HG03354 (cell line): Measurements from ENCODE around the gene ADGRF5.
"Not testable (repeated sequence)": the region's sequence is repeated elsewhere in the genome, so short reads cannot be mapped to it uniquely, and the experiment has no call there.

Experiments
- ATAC-seq: cut with Tn5 transposase; IDR thresholded peaks from one replicate; pipeline ENCODE4 v1.9.1; 2021; ENCODE audit warnings: mild to moderate bottlenecking; ENCODE audit not compliant: unreplicated experiment, poor library complexity, severe bottlenecking

The ADGRF5 gene

DNA sequence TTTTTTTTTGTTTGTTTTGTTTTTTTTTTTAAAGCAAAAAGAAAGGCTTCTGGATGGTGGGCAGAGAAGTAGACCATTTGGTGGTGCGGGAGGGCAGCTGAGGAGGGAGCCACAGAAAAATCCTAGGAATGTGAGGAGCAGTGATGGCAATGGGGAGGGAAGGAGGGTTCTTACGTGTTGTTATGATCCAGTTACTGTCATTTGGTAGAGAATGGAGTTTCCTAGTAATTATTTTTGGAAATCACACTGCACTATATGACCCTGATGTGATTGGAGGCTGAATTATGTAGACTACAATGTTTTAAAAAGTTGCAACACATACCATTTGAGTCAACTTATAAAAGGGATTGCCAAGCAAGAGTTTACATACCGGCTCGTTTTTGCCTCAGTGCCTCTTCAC, 22.1 kb downstream of the ADGRF5 start:
- no peak for ATAC-seq

DNA sequence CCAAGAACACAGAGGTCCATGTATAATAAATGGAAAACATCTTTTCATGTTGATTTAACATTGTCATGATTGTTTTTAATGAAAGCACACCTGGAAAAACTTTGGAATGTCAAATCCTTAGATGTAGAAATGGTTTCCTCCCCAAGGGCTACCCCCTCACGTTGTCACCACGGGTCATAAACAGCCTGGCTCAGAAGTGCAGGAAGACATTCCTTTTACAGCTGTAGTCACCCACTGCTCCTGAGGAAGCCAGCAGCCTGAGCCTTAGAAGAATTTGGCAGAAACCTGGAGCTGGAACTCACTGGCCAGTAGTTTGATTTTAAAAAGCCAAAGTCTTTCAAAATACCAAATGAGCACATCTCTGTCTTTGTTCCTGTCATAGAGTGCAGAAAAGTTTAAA, 23.7 kb downstream of the ADGRF5 start:
- ATAC-seq: no peak

DNA sequence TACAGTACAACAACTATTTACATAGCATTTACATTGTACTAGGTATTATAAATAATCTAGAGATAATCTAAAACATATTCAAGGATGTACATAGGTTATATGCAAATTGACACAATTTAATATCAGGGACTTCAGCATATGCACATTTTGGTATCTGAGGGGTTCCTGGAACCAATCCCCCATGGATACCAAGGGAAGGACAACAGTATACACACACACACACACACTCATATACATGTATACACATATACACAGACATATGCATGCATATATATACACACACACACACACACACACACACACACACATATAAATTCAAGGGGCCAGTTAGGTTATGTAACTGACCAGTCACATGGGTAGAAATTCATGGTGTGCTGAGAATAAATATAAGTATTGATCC, 24.9 kb downstream of the ADGRF5 start:
- no peak for ATAC-seq

- ATAC-seq: no peak
These were observed 25.8 kb downstream of the ADGRF5 start for GRCh38 chr6:46895930-46896329.

- no peak for ATAC-seq
These were observed 27.3 kb downstream of the ADGRF5 start for GRCh38 chr6:46894433-46894832.

DNA sequence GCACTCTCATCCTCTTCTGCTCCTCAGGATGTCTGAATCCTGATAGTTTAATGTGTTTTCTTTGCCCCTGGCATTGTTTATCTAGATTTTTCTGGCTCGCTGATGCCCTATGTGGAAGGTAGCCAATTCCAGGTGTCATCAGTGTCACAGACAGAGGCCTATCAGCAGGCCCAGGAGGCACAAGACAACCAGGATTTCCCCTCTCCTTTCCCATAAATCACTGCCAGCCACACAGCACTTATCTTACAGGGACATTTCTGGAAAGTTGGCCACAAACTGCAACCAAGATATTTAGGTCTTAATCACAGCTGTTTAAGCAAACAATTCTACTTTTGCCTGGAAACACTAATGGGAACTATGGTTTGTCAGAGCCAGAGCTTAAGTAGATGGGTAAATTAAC, 28.1 kb downstream of the ADGRF5 start:
- ATAC-seq: no peak

DNA sequence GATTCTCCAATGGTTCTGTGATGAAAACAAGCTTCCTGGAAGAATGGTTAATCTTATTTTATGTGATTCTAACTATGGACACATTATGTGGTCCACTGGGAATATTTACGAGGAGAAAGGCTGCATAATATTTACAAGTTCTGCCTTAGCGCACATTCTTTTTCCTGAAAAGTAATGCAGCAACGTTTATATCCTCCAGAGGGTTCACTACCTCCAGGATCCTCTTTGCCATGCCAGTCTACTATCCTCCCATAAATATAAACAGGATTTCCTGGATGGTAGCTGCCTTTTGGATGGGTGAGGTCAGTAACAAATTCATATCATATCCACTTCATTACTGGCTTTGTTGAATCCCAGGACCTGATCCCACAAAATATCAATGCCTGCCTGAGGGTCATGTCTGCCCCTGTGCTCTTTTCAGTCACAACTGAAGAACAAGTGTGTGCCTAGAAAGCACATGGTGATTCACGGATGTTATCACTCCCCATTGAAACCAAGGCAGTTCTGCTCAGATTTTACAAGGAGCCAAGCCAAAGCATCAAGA, 30.4 kb downstream of the ADGRF5 start:
- no peak for ATAC-seq

- ATAC-seq: no peak
These were observed 33.2 kb downstream of the ADGRF5 start for GRCh38 chr6:46888578-46888977.

DNA sequence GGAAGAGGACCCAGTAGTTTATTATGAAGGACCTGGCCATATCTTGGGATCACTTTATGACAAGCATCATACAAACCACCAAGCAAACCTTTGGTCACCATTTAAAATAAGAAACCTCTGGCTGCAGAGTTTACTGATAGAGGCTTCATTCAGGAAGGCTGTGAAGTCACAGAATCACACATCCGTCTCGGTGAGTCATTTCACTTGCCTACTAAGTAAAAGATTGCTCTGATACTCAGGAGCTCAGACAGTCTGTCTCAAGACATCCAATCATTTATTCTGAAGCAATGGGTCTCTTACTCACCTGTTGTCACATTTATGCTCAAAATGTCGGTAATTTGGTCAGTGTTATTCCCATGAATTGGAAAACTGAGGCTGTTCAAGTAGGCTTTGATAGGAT, 33.7 kb downstream of the ADGRF5 start:
- no peak for ATAC-seq

- ATAC-seq: no peak
These were observed 39.1 kb downstream of the ADGRF5 start for GRCh38 chr6:46882645-46883044.

- ATAC-seq: no peak
These were observed 42.7 kb downstream of the ADGRF5 start for GRCh38 chr6:46879003-46879402.

GRCh38 chr6:46876126-46876525, 45.6 kb downstream of the ADGRF5 start:
- ATAC-seq: no peak

DNA sequence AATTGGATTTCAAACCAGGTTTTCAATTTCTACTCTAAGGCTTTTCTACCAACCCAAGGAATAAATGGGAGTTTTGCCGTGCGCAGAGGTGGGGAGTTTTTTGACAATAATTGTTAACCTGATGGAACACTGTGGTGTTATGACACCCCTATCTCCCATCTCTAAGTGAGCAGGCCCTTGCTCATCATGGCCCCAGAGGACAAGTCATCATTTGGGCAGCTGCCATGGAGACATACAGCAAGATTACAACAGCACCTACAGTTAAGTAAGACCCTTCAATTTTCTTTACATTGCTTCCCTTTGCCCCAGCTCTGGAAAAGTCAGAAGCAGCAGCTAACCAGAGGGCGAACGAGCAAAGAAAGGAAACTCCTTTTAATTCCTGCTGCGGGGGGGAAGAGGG, 54.3 kb downstream of the ADGRF5 start:
- ATAC-seq: no peak

- no peak for ATAC-seq
These were observed 56.5 kb downstream of the ADGRF5 start for GRCh38 chr6:46865221-46865620.

DNA sequence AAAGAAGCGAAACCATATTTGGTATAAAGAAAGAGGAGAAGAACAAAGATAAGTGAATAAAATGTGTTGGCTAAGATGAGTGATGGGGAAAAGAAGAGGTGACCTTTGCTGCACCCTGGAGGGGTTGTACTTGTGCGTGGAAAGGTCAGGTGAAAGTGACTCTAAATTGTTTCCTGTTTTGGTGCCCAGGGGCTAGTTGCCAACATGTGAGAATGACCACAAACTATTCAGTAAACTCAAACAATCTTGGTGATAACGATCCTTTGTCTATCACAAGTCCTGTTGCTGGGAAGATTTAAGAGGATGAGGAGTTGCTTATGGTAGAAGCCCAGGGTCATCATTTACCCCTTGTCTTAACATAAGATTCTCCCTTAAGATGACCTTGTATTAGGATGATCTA, 57.9 kb downstream of the ADGRF5 start:
- no peak for ATAC-seq

GRCh38 chr6:46862381-46862780, 59.4 kb downstream of the ADGRF5 start:
- no peak for ATAC-seq

- peak; percentile 76 for ATAC-seq
These were observed 65.8 kb downstream of the ADGRF5 start for GRCh38 chr6:46855966-46856365.

GRCh38 chr6:46851576-46851975, 70.2 kb downstream of the ADGRF5 start:
- not testable (repeated sequence) for ATAC-seq

DNA sequence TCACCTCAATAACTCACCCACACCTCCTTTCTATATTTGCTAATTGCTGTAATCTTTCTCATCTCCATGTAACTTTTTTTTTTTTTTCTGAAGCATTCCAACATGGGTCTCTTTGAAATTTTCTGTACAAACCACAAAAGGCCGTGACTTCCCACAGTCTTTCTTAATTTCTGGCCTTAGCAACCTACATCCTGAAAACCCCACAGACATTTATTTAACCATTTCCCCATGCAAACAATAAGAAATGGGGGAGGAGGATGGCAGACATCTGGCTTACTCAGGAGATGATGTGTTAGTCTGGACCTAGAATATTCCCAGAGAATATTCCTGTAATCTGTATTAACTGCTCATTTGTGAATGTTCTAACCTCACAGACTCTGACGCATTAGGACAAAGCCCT, 70.9 kb downstream of the ADGRF5 start:
- ATAC-seq: no peak

- no peak for ATAC-seq
These were observed 72.4 kb downstream of the ADGRF5 start for GRCh38 chr6:46849361-46849690.

GRCh38 chr6:46848684-46849360, 72.9 kb downstream of the ADGRF5 start:
- peak; percentile 95 for ATAC-seq

DNA sequence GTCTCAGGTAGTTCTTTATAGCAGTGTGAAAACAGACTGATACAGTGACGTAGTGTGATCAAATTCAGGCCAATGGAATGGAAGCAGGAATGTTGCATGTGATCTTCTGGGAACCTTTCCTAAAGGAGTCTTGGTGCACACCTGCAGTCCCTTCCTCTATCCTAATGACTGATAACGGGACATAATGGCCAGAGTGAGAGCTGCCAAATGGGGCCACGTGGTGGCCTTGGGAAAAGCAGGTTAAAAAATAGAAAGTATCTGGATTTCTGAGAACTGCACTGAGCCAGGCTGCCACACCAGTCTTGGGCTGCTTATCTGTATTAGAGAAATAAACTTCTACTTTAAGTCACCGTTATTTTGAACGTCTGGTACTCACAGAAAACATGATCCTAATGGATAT, 76.6 kb downstream of the ADGRF5 start:
- no peak for ATAC-seq
